GM18870 (cell line): ENCODE measurements around the gene ATG101.
"Not testable (repeated sequence)": the region's sequence is repeated elsewhere in the genome, so short reads cannot be mapped to it uniquely, and the experiment has no call there.

Experiments
- ATAC-seq: cut with Tn5 transposase; IDR thresholded peaks from one replicate; pipeline ENCODE4 v1.9.1; 2021; ENCODE audit warnings: moderate library complexity; ENCODE audit not compliant: unreplicated experiment

The ATG101 gene

DNA sequence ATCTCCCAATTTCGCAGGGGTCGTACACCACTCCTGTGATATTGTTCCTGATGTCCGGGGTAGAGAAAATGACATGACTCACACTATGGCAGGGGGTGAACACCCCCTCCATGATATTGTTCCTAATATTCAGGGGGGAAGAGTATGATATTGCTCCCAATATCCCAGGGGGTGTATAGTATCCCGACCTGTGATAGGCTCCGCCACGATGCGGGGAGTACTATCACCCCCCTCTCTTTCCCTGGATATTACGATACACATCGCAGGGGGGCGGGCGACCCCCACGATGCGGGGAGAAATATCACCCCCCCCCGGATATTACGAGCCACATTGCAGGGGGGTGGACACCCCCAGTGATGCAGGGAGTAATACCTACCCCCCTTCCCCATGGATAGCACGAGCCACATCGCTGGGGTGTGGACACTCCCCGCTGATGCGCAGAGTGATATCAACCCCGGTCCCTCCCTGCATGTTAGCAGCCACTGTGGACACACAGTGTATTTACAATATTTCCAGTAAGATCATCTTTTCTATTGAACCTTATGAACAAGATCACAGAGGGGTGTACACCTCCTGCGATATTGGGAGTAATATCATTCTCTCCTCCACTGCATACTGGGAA is 27.4 kb downstream of the ATG101 start:
- ATAC-seq, result no peak

DNA sequence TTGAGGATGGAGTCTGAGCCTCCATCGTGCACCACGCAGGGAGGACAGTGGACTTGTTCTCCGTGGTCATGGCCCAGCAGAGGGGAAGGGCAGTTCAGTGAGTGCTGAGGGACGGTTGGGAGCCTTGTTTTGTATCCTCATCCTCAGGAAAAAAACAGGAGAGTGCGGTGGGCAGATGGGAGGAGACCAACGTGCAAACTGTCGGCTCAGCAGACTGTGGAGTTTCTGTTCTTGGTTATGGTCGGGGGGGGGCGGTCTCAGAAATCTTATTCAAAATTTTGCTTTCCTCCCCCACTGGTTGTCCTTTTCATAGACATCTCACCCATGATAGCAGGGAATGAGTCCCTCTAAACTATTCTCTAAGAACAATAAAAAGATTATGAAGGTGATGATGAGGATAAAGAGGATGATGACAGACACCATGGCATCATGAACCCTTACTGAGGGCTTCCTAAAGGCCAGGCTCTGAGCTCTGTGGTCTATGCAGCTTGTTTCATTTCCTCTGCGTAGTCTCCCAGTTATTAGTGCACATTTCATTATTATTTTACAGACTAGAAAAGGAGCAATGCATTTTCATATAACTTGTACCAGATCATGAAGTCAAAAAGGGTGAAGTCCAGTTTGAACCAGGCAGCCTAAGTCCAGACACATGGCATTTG is 34.8 kb downstream of the ATG101 start:
- ATAC-seq, result not testable (repeated sequence)

DNA sequence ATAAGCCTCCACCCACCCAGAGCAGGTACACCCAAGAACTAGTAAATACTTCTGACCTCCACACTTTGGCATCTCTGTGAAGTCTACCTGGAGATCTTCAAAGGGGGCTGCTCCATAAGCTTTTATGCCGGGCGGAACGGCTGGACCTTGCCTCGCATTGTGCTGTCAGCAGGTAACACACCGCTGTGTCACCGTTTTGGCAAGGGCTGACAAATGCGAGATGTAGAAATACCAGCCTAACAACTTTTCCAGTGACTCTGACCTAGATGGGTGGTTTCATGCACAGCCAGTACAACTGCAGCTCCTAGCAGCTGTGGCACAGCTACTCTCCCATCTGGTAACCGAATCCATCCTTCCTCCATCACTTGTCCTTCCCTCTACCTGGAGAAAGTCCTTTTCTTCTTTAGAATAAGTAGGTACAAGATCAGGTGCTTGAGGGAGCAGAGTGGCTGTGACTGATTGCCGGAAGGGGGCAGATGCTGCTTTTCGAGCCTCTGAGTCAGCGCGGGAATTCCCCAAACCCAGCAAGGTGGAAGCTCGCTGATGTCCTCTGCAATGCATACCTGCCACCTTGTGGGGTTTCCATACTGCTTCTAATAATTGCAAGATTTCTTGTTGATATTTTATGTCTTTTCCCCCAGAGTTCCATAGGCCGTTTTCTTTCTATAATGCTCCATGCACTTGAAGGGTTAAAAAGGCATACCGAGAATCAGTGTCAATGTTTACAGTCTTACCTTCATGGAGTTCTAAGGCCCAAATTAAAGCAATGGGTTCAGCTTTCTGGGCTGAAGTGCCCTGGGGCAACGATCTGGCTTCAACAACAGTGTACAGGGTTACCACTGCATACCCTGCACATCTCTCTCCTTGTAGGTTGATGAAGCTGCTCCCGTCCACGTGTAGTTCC is 46.7 kb downstream of the ATG101 start:
- ATAC-seq, result not testable (repeated sequence)

DNA sequence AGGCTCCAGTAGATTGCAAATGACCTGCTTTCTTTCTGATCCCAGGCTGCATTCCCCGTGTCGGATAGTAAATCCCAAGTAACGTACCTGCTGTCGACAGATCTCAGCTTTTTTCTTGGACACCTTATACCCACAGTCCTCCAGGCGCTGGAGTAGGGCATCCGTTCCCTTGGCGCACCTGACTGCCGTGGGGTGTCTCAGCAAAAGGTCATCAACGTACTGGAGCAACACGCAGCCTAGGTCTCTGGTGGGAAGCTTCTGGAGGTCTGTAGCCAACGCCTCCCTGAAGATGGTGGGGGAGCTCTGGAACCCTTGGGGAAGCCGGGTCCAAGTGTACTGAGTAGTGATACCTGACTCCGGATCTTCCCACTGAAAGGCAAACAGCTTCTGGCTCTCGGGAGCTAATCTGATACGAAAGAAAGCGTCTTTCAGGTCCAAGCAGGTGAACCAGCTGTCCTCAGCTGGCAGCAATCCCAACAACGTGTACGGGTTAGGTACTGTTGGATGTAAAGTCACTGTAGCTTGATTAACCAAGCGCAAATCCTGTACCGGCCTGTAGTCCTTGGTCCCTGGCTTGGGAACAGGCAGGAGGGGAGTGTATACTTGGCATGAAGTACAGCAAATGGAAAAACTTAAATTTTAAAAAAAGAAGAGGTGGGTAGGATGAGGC is 48.2 kb downstream of the ATG101 start:
- ATAC-seq, result not testable (repeated sequence)

DNA sequence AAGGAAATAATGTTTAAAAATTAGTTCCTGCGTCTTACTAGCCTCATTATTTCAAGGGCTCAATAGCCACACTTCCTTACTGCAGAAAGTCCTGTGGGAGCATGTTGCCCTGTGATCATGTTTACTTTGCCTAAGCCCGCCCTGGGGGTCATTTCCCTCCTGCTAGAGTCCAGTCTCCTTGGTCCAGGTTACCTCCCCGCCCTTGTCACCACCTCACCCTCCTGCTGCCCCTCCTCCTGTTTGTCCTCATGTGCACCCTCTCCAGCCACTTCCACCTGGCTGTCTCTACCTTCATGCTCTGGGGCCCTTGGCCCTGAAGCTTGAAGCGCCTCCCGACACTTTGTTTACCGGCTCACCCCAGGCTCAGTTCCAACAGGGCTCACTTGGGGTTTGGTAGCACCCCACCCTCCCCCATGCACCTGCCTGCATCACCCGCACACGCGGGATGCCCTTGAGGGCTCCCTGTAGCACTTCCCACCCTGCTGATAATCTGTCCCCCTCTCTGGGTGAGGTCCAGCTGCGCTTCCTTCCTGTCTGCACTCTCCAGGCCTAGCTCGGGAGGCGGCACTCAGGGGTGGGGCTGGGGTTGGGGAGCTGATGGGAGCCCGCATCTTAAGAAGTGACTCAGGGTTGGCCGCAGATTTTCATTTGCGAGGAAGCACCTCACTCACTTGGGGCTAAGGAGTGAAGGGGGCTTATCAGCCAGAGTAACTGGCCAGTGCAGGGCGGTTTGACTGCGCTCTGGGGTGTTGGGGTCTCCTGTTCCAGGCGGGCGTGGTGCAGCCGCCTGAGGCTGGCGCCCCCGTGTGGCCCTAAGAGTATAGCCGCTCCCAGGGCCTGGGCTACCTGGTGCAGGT is 49.8 kb downstream of the ATG101 start:
- no peak for ATAC-seq

DNA sequence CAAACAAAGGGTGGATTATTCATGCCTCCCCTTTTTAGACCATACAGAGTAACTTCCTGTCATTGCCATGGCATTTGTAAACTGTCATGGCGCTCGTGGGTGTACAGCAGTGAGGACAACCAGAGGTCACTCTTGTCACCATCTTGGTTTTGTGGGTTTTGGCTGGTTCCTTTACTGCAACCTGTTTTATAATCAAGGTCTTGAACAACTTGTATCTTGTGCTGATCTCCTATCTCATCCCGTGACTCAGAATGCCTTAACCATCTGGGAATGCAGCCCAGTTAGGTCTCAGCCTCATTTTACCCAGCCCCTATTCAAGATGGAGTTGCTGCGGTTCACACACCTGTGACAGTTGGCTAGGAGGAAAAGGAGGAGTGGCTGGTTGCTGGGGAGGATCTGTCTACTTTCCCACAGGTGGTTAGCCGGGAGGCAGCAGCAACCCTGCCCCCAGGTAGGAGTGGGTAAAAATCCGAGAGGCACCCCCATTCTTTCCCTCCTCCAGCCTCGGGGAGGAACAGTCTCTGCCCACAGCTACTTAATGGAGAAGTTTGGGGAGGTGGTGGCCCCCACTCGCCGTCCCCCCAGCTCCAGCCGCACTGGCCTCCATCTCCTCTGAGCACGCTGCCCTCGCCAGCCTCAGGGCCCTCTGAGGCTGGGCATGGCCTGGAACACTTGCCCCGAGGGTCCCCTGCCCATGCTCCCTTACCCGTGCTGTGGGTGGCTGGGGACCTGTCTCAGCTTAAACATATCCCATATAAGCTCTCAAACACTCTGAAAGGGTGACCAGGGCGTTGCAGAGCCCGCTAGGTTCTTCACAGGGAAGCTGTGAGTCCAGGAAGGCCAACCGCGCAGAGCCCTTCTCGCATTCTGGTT is 51.4 kb downstream of the ATG101 start:
- no peak for ATAC-seq

DNA sequence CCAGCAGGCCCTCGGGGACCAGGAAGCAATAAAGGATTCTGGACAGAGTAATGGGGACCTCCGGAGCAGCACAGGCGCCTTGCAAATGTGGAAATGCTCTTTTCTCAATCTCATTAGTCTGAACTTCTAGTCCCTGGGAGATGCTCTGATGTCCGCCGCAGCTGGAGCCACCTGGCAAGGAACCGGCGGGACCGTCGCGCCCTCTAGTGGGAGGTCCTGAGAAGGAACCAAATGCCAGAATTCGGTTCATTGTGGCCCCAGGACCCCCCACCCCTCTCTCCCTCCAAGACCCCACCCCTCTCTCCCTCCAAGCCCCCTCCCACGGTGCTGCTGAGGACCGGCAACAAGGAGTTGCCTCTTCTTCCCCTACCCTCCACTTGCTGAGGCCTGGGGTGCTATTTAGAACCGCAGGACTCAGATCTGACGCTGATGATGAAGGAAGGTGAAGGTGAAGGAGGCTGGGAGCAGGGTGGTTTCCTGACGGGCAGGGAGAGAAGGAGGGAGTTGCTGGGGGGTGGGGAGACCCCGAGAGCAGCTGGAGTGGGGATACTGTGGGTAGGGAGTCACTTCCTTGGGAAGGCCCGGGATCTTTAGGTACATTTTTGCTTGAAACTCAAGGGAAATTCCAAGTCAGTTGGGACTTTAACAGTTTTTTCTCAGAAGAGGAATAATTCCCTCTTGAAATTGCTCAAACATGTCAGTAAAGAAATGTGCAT is 52.2 kb downstream of the ATG101 start:
- ATAC-seq, result no peak

DNA sequence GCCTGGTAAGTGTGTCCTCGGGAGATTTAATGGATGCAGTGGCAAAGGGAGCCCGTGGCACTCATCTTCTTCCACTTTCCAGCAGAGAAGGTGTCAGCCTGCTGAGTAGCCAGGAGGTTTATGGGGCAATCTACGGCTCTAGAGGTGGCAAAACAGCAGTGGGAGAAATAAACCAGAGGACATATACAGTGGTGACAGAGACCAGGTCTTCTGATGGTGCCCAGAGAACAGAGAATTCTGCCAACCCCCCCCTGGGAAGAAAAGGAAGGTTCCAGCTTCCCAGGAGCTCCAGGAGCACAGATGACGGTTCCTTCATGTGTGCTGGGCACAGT is 52.7 kb downstream of the ATG101 start:
- no peak for ATAC-seq

DNA sequence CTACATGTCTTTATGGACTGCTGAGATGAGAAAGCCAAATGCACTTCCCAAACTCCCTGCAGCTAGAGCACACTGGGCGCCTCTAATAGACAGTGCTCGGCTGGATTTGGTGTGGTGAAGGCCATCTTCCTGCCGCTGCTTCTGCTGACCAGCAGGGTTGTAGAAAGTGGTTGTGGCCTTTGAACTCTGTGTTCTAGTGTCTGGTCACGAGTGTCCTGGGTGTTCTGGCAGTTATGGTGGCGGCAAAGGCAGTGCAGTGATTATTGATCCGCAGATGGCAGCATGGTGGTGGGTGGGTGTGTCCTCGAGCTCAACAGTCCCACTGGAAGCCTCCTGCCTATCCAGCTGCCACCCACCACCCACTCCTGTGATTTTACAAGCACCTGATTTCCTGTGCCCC is 53.1 kb downstream of the ATG101 start:
- no peak for ATAC-seq

DNA sequence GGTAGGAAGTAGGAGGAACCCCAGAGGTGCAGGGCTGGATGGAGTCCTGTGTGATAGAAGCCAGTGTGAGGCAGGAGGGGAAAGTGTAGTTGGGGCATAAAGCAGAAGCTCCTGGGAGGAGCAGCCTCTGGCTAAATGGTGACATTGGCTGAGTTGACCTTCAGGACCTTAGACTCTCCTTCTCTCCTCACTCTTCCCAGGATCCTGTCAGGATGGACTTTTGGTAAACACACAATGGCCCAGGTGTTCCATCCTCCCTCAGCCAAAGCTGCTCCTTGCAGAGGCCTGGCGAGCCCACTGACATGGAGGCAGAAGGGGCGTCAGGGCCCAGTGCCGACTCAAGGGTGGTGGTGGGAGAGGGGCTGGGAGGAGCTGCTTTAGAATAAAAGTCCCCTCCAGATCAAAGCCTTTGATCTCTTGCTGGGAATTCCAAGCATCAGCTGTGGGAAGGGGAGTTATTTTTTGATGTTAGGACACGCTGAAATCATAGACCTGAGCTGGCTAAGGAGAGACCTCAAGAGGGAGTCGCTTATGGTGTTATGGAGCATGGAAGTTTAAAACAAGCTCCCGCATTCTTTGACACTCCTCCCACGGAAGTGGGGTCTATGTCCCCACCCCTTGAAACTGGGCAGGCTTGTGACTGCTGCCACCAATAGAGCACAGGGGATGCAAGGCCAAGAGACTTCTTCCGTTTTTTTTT is 53.9 kb downstream of the ATG101 start:
- no peak for ATAC-seq

DNA sequence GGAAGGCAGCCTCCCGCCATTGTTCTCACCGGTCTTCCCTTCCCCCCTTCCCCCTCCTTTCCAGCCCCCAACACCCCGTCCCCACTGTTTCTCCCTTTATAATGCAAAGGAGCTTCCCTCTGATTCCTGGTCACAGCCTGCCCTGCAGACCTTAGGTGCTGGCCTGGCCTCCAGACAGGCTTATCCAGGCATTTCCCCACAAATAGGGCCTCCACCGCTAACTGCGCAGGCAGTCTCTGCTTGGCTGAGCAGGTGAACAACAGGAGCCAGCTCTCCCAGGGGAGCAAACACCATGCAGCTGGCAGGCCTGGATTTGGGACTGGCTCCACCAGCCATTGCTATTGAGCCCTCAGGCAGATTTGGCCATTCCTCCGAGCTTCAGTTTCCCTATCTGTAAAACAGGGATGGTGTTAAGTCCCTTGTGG is 55.7 kb downstream of the ATG101 start:
- ATAC-seq, result no peak

DNA sequence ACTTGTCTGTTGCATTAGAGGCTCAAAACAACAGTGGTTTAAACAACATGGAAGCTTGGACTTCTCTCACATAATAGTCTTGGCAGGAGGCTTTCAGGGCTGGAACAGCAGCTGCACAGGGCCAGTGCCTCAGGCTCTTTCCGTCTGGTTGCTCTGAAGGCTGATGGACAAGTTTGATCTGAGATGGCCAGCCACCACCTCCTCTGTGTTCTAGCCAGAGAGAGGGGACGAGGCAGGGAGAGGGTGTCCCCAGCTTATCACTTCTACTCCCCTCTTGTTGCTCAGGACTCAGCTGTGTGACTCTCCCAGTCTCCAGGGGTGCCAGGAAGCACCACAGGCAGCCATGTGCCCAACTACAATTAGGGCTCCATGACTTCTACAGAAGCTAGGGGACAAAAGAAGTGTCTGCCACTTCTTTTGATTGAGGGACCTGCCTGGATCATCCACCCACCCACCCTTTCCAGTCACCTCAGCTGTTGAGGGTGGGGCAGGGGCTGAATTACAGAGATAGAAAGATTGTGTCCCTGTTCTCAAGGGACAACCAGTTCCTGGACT is 56.3 kb downstream of the ATG101 start:
- ATAC-seq, result no peak
